ENCODE data around the gene PLAU. TPM values are rescaled to one million over a fixed set of nuclear protein-coding genes. Genes with fewer than 3 reads are reported as not detected.

The PLAU gene
- total RNA-seq, 4 donors from 2014 or later = 8.8 to 15.9 (median 11.9) TPM

DNA sequence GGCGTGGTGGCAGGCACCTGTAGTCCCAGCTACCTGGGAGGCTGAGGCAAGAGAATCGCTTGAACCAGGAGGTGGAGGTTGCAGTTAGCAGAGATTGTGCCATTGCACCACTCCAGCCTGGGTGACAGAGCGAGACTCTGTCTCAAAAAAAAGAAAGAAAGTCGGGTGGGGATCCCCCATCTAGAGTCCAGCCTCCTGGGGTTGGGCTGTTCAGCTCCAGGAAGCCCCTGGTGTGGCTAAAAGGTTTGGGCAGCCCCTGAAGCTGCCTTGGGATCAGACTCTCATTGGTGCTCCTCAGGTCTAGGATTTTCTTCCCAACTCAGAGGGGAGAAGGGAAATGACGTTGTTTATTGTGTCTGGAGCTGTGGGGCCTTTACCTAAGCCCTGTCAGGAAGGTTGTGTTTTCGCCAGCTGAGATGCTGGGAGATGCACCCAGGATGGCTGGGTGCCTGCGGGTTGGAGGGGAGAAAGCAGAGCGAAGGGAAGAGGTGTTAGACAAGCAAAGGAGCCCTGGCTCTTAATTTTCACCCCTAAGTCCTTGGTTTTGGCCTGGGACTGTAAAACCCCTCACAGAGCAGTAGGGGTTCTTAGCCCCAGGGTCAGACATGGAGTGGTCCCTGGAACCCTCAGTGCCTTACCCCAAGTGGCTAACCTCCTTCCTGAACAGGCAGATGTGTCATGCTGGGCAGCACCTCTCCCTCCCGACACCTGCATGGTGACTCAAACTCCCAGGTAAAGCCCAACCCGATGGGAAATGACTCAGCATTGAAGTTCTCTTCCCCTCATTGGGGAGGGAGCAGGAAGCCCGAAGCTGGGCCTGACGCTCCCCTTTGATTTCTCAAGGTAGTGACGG is 21.1 kb downstream of the PLAU start:
- intact Hi-C loops (cut with DNase I) = no loop called here
- peak in 1 of 4 donors; percentile 41 for TF ChIP-seq POLR2A (IDR thresholded peaks at IDR 0.05)
- TF ChIP-seq, protein P1, sequence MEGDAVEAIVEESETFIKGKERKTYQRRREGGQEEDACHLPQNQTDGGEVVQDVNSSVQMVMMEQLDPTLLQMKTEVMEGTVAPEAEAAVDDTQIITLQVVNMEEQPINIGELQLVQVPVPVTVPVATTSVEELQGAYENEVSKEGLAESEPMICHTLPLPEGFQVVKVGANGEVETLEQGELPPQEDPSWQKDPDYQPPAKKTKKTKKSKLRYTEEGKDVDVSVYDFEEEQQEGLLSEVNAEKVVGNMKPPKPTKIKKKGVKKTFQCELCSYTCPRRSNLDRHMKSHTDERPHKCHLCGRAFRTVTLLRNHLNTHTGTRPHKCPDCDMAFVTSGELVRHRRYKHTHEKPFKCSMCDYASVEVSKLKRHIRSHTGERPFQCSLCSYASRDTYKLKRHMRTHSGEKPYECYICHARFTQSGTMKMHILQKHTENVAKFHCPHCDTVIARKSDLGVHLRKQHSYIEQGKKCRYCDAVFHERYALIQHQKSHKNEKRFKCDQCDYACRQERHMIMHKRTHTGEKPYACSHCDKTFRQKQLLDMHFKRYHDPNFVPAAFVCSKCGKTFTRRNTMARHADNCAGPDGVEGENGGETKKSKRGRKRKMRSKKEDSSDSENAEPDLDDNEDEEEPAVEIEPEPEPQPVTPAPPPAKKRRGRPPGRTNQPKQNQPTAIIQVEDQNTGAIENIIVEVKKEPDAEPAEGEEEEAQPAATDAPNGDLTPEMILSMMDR (IDR thresholded peaks at IDR 0.05) = no peak
- Histone ChIP-seq H3K4me1 (peaks cover 20 to 63% (median 26%) of the 10 kb centered on the region in 3 donors), H3K27ac (peak overlapping the region; percentile 81 to 88 (median 84)), H3K36me3 (no peaks in the 10 kb centered on the region), H3K4me3 (no peak overlapping the region), H3K27me3 (no peaks in the 10 kb centered on the region), H3K9me3 (no peaks in the 10 kb centered on the region)
- 64 to 85% methylated on average over 6 to 8 of the region's 13 CpGs for WGBS, 2 donors
- DNase-seq = no peak

DNA sequence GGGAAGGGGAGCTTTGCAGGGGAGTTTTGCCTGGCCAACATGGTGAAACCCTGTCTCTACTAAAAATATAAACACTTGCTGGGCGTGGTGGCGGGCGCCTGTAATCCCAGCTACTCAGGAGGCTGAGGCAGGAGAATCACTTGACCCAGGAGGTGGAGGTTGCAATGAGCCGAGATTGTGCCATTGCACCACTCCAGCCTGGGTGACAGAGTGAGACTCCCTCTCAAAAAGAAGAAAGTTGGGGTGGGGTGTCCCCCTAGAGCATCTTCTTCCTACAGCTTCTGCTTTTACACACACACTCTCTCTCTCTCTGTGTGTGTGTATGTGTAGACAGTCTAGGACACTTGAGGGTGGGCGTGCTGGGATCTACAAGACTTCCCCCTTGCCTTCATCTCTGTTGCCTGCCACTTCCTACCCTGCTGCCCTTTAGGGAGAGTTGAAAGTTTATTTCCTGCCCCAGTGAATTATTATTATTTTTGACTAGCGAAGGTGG is 21.7 kb downstream of the PLAU start:
- Histone ChIP-seq H3K9me3 (no peaks in the 10 kb centered on the region), H3K27me3 (no peaks in the 10 kb centered on the region), H3K36me3 (no peaks in the 10 kb centered on the region), H3K4me3 (no peak overlapping the region), H3K4me1 (peaks cover 20 to 70% (median 33%) of the 10 kb centered on the region in 3 donors), H3K27ac (peak overlapping the region; percentile 81 to 88 (median 84))
- 65 to 88% methylated on average over 2 to 4 of the region's 6 CpGs for WGBS, 2 donors
- intact Hi-C loops (cut with DNase I) = no loop called here
- TF ChIP-seq, protein P1 (IDR thresholded peaks at IDR 0.05) = no peak
- no peak for TF ChIP-seq POLR2A (IDR thresholded peaks at IDR 0.05)
- no peak for DNase-seq

DNA sequence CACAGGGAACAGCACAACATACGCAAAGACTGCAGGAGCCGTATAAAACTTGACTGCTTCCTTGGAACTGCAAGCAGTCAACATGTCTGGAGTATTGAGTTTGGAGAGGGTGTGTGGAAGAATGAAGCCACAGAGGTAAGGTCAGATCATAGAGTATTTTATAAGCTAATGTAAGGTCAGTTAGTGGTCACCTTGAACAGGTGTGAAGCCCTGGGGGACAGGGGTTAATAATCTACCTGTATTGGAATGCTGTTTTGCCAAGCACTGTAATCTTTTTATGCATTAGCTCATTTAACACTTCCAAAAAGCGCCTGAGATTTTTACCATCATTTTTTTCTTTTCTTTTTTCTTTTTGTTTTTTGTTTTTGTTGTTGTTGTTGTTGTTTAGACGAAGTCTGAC is 23.1 kb downstream of the PLAU start:
- no peak for DNase-seq
- intact Hi-C loops (cut with DNase I) = no loop called here
- 92 to 93% methylated on average over 4 of the region's 4 CpGs for WGBS, 2 donors
- Histone ChIP-seq H3K27me3 (no peaks in the 10 kb centered on the region), H3K9me3 (no peaks in the 10 kb centered on the region), H3K36me3 (no peaks in the 10 kb centered on the region), H3K27ac (no peak overlapping the region), H3K4me3 (no peak overlapping the region), H3K4me1 (peaks cover 20 to 74% (median 42%) of the 10 kb centered on the region in 3 donors)
- no peak for TF ChIP-seq POLR2A (IDR thresholded peaks at IDR 0.05)
- TF ChIP-seq, protein P1 (IDR thresholded peaks at IDR 0.05) = no peak

DNA sequence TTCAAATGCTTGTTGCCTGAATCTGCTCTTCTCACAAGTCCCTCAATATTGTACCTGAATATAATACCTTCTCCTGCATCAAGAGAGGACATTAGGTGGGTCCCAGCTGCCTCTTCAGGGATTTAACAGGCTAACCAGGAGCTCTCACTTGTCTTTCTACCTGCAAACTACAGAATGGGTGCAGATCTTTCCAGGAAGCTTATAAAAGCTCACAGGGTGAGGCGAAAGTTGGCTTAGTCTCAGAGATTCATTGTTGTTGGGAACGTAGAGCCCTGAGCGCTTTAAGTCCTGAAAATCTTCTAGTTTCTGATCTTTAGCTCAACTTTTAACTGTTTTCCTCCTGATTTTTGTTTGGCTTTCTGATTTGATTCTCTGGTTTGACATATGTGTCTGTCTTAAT is 25.0 kb downstream of the PLAU start:
- Histone ChIP-seq H3K4me3 (no peak overlapping the region), H3K27ac (peak overlapping the region; percentile 16 to 79 (median 58)), H3K36me3 (no peaks in the 10 kb centered on the region), H3K9me3 (no peaks in the 10 kb centered on the region), H3K27me3 (no peaks in the 10 kb centered on the region), H3K4me1 (peaks cover 23 to 78% (median 48%) of the 10 kb centered on the region in 3 donors)
- no peak for TF ChIP-seq POLR2A (IDR thresholded peaks at IDR 0.05)
- TF ChIP-seq, protein P1 (IDR thresholded peaks at IDR 0.05) = no peak
- DNase-seq = no peak
- 38 to 52% methylated on average over 3 of the region's 3 CpGs for WGBS, 2 donors
- intact Hi-C loops (cut with DNase I) = no loop called here

DNA sequence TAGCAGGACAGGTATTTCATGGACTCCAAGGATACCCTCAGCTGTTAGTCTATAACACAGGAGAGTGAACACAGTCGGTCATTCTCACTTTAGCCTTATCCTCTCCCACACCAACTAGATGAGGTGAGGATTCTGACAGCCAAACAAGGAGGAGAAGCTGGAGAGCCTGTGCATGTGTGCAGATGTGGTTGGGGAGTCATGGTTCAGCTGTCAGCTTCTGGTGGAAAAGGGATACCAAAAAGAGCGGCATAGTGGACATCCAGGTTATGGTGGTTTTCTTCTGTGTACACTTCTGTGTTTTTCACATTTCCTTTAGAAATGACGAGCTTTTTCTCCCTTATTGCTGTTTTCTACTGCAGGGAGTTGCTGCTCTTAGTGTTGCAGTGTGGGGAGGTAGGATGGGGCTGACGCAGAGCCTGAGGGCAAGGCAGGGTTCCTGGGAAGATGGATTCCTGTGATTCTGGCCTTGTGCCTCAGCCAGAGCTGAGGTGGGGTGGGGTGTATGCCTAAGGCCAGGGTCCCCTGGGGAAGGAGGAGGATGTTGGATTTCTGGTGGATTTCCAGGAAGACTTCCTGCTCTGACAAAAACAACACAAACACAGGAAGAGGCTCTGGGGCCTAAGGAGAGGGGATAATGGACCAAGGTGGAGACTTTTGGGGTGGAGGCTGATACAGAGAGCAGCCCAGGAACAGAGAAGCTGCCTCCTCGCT is 26.6 kb downstream of the PLAU start:
- intact Hi-C loops (cut with DNase I) = no loop called here
- no peaks in the 10 kb centered on the region for H3K9me3 ChIP-seq
- no peak for TF ChIP-seq POLR2A (IDR thresholded peaks at IDR 0.05)
- TF ChIP-seq, protein P1 (IDR thresholded peaks at IDR 0.05) = no peak
- H3K4me1 ChIP-seq = peaks cover 17 to 68% (median 43%) of the 10 kb centered on the region in 3 donors
- H3K27ac ChIP-seq = peak overlapping the region; percentile 38 to 65 (median 64)
- no peaks in the 10 kb centered on the region for H3K36me3 ChIP-seq
- H3K4me3 ChIP-seq = no peak overlapping the region
- H3K27me3 ChIP-seq = no peaks in the 10 kb centered on the region
- 63% methylated on average over 4 to 5 of the region's 5 CpGs for WGBS, 2 donors
- DNase-seq = no peak
